T-helper 2 cell treated with Interferon-gamma antibody and Interleukin-4, amounts not matched to agents 5 μg/mL and 100 μg/mL, for 36 hours (primary cell): ENCODE measurements around the gene SAFB.
"Not testable (repeated sequence)": the region's sequence is repeated elsewhere in the genome, so short reads cannot be mapped to it uniquely, and the experiment has no call there.

Experiments used
- DNase-seq: peaks from one replicate; pipeline ENCODE4 v3.0.0; 2021; ENCODE audit warnings: low spot score
- H3K27ac Mint-ChIP-seq: one replicate; pipeline ENCODE4 v1.8.0; 2021; ENCODE audit warnings: mild to moderate bottlenecking, mixed read lengths
- H3K27me3 Mint-ChIP-seq: one replicate; pipeline ENCODE4 v1.8.0; 2021; ENCODE audit warnings: low read depth, mixed read lengths
- H3K36me3 Mint-ChIP-seq: one replicate; pipeline ENCODE4 v1.8.0; 2021; ENCODE audit warnings: low read depth, mixed read lengths
- H3K4me1 Mint-ChIP-seq: one replicate; pipeline ENCODE4 v1.8.0; 2021; ENCODE audit warnings: low read depth, mixed read lengths
- H3K4me3 Mint-ChIP-seq: one replicate; pipeline ENCODE4 v1.8.0; 2022; ENCODE audit warnings: mild to moderate bottlenecking, moderate library complexity, mixed read lengths
- H3K9me3 Mint-ChIP-seq: one replicate; pipeline ENCODE4 v1.8.0; 2021; ENCODE audit warnings: mixed read lengths

SAFB gene

DNA sequence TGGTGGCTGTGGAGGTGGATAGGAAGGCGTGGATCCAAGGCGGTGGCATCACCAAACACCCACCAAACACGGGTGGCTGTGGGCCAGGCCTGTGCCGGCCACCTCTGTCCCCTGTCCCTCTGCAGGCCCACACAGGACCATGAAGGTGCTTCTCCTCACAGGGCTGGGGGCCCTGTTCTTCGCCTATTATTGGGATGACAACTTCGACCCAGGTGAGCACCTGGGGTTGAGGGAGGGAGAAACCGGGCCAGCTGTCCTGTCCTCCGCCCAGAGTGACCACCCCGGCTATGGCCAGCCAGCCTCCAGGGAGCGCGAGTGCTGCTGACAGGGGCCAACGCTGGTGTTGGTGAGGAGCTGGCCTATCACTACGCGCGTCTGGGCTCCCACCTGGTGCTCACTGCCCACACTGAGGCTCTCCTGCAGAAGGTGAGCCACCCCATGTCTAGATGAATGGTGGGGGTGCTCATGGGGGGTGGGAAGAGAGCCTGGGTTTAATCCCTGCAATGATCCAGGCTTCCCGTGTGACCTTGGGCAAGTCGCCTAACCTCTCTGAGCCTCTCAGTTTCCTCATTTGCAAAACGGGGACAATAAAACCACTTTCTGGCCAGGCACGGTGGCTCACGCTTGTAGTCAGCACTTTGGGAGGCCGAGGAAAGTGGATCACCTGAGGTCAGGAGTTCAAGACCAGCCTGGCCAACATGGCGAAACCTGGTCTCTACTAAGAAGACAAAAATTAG, 62.0 kb downstream of the SAFB start:
- Mint-ChIP-seq H3K27ac (no peak overlapping the region), H3K9me3 (no peaks in the 10 kb centered on the region), H3K27me3 (peaks cover 5% of the 10 kb centered on the region), H3K4me1 (peaks cover 18% of the 10 kb centered on the region), H3K4me3 (no peak overlapping the region), H3K36me3 (no peaks in the 10 kb centered on the region)
- no peak for DNase-seq

- Mint-ChIP-seq H3K27me3 (peaks cover 3% of the 10 kb centered on the region), H3K4me1 (peaks cover 20% of the 10 kb centered on the region), H3K9me3 (no peaks in the 10 kb centered on the region), H3K27ac (peak overlapping the region; percentile 89), H3K36me3 (peaks cover 10% of the 10 kb centered on the region), H3K4me3 (peak overlapping the region; percentile 86)
- DNase-seq: no peak
Measured at GRCh38 chr19:5686326-5686646, 63.4 kb downstream of the SAFB start.

DNA sequence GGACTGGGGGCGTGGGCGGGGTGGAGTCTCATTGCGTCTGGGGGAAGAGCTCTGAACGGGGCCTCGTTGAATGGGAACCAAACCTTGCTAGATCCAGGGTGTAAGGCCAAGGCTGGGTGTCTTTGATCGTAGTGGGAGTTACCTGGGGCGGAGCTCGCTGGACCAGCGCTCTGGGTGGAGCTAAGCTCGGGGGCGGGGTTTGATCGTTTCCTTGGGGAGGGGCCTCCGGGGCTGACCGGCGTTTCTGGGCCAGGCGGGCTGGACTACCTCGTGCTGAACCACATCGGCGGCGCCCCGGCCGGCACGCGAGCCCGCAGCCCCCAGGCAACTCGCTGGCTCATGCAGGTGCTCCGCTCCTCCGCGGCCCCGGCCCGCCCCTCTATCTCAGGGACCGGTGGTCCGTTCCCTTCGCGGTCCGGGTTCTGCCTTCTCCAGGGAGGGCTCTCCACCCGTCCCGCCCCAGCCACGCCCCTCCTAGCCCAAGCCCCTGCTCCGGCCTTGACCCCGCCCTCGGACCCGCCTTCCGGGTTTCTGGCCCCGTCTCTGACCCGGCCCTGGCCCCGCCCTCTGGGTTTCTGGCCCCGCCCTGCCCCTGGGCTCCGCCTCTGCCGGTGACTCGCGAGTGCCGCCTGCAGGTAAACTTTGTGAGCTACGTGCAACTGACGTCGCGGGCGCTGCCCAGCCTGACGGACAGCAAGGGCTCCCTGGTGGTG, 63.9 kb downstream of the SAFB start:
- peak overlapping the region; percentile 89 for H3K27ac Mint-ChIP-seq
- no peaks in the 10 kb centered on the region for H3K9me3 Mint-ChIP-seq
- H3K36me3 Mint-ChIP-seq: peaks cover 10% of the 10 kb centered on the region
- H3K4me1 Mint-ChIP-seq: peaks cover 16% of the 10 kb centered on the region
- peak overlapping the region; percentile 86 for H3K4me3 Mint-ChIP-seq
- H3K27me3 Mint-ChIP-seq: no peaks in the 10 kb centered on the region
- peak; percentile 98 for DNase-seq

DNA sequence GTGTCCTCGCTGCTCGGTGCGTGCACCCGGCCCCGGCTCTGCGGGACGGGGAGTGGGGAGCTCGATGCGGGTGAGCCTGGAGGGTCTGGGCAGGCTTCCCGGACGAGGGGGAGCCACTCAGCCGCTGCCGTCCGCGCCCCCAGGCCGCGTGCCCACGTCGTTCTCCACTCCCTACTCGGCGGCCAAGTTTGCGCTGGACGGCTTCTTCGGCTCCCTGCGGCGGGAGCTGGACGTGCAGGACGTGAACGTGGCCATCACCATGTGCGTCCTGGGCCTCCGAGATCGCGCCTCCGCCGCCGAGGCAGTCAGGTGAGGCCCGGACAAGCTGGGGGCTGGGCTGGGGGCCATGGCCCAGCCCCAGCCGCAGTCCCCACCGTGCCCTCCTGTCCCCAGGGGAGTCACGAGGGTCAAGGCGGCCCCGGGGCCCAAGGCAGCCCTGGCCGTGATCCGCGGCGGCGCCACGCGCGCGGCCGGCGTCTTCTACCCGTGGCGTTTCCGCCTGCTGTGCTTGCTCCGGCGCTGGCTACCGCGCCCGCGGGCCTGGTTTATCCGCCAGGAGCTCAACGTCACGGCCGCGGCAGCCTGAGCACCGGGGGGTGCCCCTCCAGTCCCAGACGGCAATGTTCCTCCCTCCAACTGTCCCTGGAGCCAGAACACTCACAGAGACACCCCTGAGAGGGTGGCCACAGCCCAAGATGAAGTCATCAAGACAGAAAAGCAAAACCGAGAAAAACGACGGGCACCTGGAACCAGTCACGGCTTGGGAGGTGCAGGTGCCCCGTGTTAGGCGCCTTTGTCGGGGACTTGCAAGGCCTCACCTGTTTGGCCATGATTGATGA, 64.7 kb downstream of the SAFB start:
- Mint-ChIP-seq H3K36me3 (peaks cover 17% of the 10 kb centered on the region), H3K9me3 (no peaks in the 10 kb centered on the region), H3K27me3 (no peaks in the 10 kb centered on the region), H3K4me1 (peaks cover 13% of the 10 kb centered on the region), H3K27ac (no peak overlapping the region), H3K4me3 (peak overlapping the region; percentile 56)
- no peak for DNase-seq

- Mint-ChIP-seq H3K36me3 (peaks cover 23% of the 10 kb centered on the region), H3K4me3 (peak overlapping the region; percentile 56), H3K4me1 (peaks cover 13% of the 10 kb centered on the region), H3K27ac (peak overlapping the region; percentile 3)
- not testable (repeated sequence) for H3K9me3 Mint-ChIP-seq, H3K27me3 Mint-ChIP-seq, DNase-seq
Measured at GRCh38 chr19:5688262-5688881, 65.5 kb downstream of the SAFB start.

GRCh38 chr19:5690125-5690954, 67.5 kb downstream of the SAFB start, which contains the start of gene RPL36:
RPL36 (plus strand) TSS chr19:5690295; CDS start chr19:5690508, 213 bp downstream.
- Mint-ChIP-seq H3K9me3 (no peaks in the 10 kb centered on the region), H3K27ac (peak within 1 kb of the TSS; percentile 93), H3K36me3 (peaks cover 29% of the 10 kb centered on the region), H3K4me3 (peak within 1 kb of the TSS; percentile 99), H3K4me1 (peaks cover 13% of the 10 kb centered on the region), H3K27me3 (no peaks in the 10 kb centered on the region)
- DNase-seq: peak; percentile 98

GRCh38 chr19:5690955-5691821, 68.3 kb downstream of the SAFB start:
- Mint-ChIP-seq H3K4me1 (peaks cover 13% of the 10 kb centered on the region), H3K4me3 (peak overlapping the region; percentile 99), H3K27ac (peak overlapping the region; percentile 93), H3K36me3 (peaks cover 29% of the 10 kb centered on the region), H3K9me3 (no peaks in the 10 kb centered on the region), H3K27me3 (no peaks in the 10 kb centered on the region)
- DNase-seq: peak; percentile 52

- peaks cover 33% of the 10 kb centered on the region for H3K36me3 Mint-ChIP-seq
- peak overlapping the region; percentile 93 for H3K27ac Mint-ChIP-seq
- no peaks in the 10 kb centered on the region for H3K9me3 Mint-ChIP-seq
- no peaks in the 10 kb centered on the region for H3K27me3 Mint-ChIP-seq
- H3K4me1 Mint-ChIP-seq: peaks cover 10% of the 10 kb centered on the region
- H3K4me3 Mint-ChIP-seq: peak overlapping the region; percentile 99
- DNase-seq: no peak
Measured at GRCh38 chr19:5691822-5692722, 69.2 kb downstream of the SAFB start.

- Mint-ChIP-seq H3K27me3 (no peaks in the 10 kb centered on the region), H3K9me3 (no peaks in the 10 kb centered on the region), H3K36me3 (peaks cover 34% of the 10 kb centered on the region), H3K4me1 (peaks cover 10% of the 10 kb centered on the region), H3K27ac (peak overlapping the region; percentile 2), H3K4me3 (peak overlapping the region; percentile 99)
- DNase-seq: no peak
Measured at GRCh38 chr19:5692723-5693194, 69.9 kb downstream of the SAFB start.

- DNase-seq: no peak
- Mint-ChIP-seq H3K36me3 (peaks cover 34% of the 10 kb centered on the region), H3K27ac (no peak overlapping the region), H3K9me3 (no peaks in the 10 kb centered on the region), H3K4me1 (peaks cover 10% of the 10 kb centered on the region), H3K4me3 (no peak overlapping the region), H3K27me3 (no peaks in the 10 kb centered on the region)
Measured at GRCh38 chr19:5693195-5694166, 70.6 kb downstream of the SAFB start.
